Measurements from ENCODE around the gene ARHGAP8.

Gene ARHGAP8

DNA sequence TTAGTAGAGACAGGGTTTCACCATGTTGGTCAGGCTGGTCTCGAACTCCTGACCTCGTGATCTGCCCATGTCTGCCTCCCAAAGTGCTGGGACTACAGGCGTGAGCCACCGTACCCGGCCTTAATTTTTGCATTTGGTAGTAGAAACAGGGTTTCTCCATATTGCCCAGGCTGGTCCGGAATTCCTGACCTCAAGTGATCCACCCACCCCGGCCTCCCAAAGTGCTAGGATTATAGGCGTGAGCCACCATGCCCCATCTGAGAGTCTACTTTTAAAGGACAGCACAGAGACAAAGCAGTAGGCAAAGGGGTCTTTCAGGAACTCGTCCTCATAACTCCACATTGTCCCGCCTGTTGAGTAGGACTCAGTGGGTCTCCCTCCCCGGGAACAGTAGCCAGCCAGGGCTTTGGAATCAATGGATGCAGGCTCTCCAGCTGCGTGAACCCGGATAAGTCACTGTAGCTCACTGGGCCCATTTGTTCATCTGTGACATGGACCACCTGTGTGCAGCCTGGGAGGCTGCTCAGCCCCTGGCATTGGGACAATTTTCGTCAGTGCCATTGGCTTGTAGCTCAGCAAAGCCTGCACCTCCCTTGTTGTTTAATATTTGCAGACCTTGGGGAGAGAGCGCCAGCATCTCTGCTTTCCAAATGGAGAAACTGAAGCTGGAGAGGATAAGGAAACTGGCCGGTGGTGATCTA is 86.1 kb downstream of the ARHGAP8 start:
- H3K27ac ChIP-seq (ENCODE audit: low read length, poor library complexity, severe bottlenecking): no peak overlapping the region
- no peak overlapping the region for H2BK5ac ChIP-seq (ENCODE audit: low read depth, low read length, poor library complexity, severe bottlenecking)
- H3K4me1 ChIP-seq (ENCODE audit: control insufficient read depth, insufficient read depth, low read depth, low read length): no peaks in the 10 kb centered on the region
- no peak for DNase-seq
- peaks cover 6 to 43% of the 10 kb centered on the region in 2 experiments for H3K27me3 ChIP-seq (ENCODE audit: control insufficient read depth in 1 of 2, insufficient read depth in 1 of 2, low read length in 2 of 2)
- no peak overlapping the region for H3K18ac ChIP-seq (ENCODE audit: low read depth in 1 of 2, low read length in 2 of 2)
- no peaks in the 10 kb centered on the region for H3K36me3 ChIP-seq (ENCODE audit: control insufficient read depth in 1 of 2, insufficient read depth in 2 of 2, low read depth in 1 of 2, low read length in 2 of 2)
- H3K9me3 ChIP-seq (ENCODE audit: control insufficient read depth, low read length): peaks cover 15% of the 10 kb centered on the region
- H2BK120ac ChIP-seq (ENCODE audit: low read depth, low read length): no peak overlapping the region
- no peaks in the 10 kb centered on the region for H3K79me1 ChIP-seq (replicated peaks; ENCODE audit: low read length, poor library complexity, severe bottlenecking)
- no peak overlapping the region for H3K4me2 ChIP-seq (ENCODE audit: low read length, poor library complexity, severe bottlenecking)
- no peak overlapping the region for H2BK12ac ChIP-seq (ENCODE audit: low read length in 2 of 2)
- no peak overlapping the region for H4K8ac ChIP-seq (ENCODE audit: low read length)
- H2AK5ac ChIP-seq (ENCODE audit: low read length, severe bottlenecking): no peak overlapping the region
- no peak overlapping the region for H4K91ac ChIP-seq (ENCODE audit: low read length)
- no peak overlapping the region for H3K23ac ChIP-seq (ENCODE audit: low read length in 2 of 2)
- no peak overlapping the region for H2AFZ ChIP-seq (ENCODE audit: low read depth, low read length)
- H3K14ac ChIP-seq (ENCODE audit: low read length in 2 of 2): no peak overlapping the region
- H3K4me3 ChIP-seq (ENCODE audit: insufficient read depth in 1 of 2, low read depth in 1 of 2, low read length in 2 of 2): no peak overlapping the region
- 87% methylated on average over 16 of the region's 16 CpGs for WGBS
- no peak overlapping the region for H3K4ac ChIP-seq (ENCODE audit: low read depth in 1 of 2, low read length in 2 of 2)
- no peak overlapping the region for H3K9ac ChIP-seq (ENCODE audit: low read length)
- H2BK15ac ChIP-seq (ENCODE audit: low read depth, poor library complexity, severe bottlenecking): no peak overlapping the region

DNA sequence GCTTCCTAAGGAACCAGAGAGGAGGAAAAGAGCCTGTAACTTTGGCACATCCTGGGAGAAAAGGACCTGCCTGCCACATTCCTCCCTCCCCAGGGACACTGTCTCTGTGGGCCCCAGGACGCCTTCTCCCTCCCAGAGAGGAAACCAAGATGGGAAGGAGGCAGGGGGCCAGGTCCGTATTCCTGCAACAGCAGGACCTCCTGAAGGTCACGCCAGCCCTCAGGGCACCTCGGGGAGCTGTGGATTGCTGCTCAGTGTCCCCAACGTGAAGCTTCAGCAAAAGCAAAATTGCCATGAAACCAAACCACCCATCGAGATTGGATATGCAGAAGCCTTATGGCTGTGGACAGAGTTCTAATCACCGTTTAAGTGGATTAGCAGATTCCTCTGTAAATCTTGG is 86.7 kb downstream of the ARHGAP8 start:
- Histone ChIP-seq H3K14ac (ENCODE audit: low read length in 2 of 2) (no peak overlapping the region), H2BK12ac (ENCODE audit: low read length in 2 of 2) (no peak overlapping the region), H3K27ac (ENCODE audit: low read length, poor library complexity, severe bottlenecking) (no peak overlapping the region), H3K9me3 (ENCODE audit: control insufficient read depth, low read length) (peaks cover 10% of the 10 kb centered on the region), H3K23ac (ENCODE audit: low read length in 2 of 2) (no peak overlapping the region), H3K4me1 (ENCODE audit: control insufficient read depth, insufficient read depth, low read depth, low read length) (no peaks in the 10 kb centered on the region), H3K4me3 (ENCODE audit: insufficient read depth in 1 of 2, low read depth in 1 of 2, low read length in 2 of 2) (no peak overlapping the region), H2AFZ (ENCODE audit: low read depth, low read length) (no peak overlapping the region), H3K27me3 (ENCODE audit: control insufficient read depth in 1 of 2, insufficient read depth in 1 of 2, low read length in 2 of 2) (peaks cover 6 to 43% of the 10 kb centered on the region in 2 experiments), H2BK15ac (ENCODE audit: low read depth, poor library complexity, severe bottlenecking) (no peak overlapping the region), H3K36me3 (ENCODE audit: control insufficient read depth in 1 of 2, insufficient read depth in 2 of 2, low read depth in 1 of 2, low read length in 2 of 2) (no peaks in the 10 kb centered on the region), H3K9ac (ENCODE audit: low read length) (no peak overlapping the region), H4K8ac (ENCODE audit: low read length) (no peak overlapping the region), H2BK5ac (ENCODE audit: low read depth, low read length, poor library complexity, severe bottlenecking) (no peak overlapping the region), H3K79me1 (replicated peaks; ENCODE audit: low read length, poor library complexity, severe bottlenecking) (no peaks in the 10 kb centered on the region), H2BK120ac (ENCODE audit: low read depth, low read length) (no peak overlapping the region), H3K18ac (ENCODE audit: low read depth in 1 of 2, low read length in 2 of 2) (no peak overlapping the region), H3K4ac (ENCODE audit: low read depth in 1 of 2, low read length in 2 of 2) (no peak overlapping the region), H4K91ac (ENCODE audit: low read length) (no peak overlapping the region), H3K4me2 (ENCODE audit: low read length, poor library complexity, severe bottlenecking) (no peak overlapping the region), H2AK5ac (ENCODE audit: low read length, severe bottlenecking) (no peak overlapping the region)
- 71% methylated on average over 7 of the region's 7 CpGs for WGBS
- no peak for DNase-seq

DNA sequence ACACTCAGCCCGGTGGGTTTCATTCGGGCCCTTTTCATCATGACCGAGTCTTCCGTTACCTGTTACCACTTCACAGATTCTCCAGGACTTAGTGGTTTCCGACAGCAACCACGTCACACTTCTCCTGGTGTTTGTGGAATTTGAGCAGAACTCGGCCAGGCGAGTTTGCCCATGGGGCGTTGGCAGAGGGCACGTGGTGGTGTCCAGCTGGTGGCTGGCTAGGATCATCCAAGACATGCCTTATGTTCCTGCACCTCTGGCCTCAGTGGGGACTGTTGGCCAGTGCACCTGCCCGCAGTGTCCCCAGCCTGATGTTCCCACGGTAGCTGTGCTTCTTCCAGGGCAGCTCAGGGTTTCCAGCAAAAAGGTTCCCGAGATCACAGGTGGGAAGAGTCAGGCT is 87.3 kb downstream of the ARHGAP8 start:
- H3K36me3 ChIP-seq (ENCODE audit: control insufficient read depth in 1 of 2, insufficient read depth in 2 of 2, low read depth in 1 of 2, low read length in 2 of 2): no peaks in the 10 kb centered on the region
- H3K18ac ChIP-seq (ENCODE audit: low read depth in 1 of 2, low read length in 2 of 2): no peak overlapping the region
- H2BK12ac ChIP-seq (ENCODE audit: low read length in 2 of 2): no peak overlapping the region
- H4K8ac ChIP-seq (ENCODE audit: low read length): no peak overlapping the region
- H3K9me3 ChIP-seq (ENCODE audit: control insufficient read depth, low read length): peaks cover 9% of the 10 kb centered on the region
- no peak overlapping the region for H3K14ac ChIP-seq (ENCODE audit: low read length in 2 of 2)
- no peak overlapping the region for H3K4ac ChIP-seq (ENCODE audit: low read depth in 1 of 2, low read length in 2 of 2)
- H2BK15ac ChIP-seq (ENCODE audit: low read depth, poor library complexity, severe bottlenecking): no peak overlapping the region
- no peak overlapping the region for H2AFZ ChIP-seq (ENCODE audit: low read depth, low read length)
- H3K79me1 ChIP-seq (replicated peaks; ENCODE audit: low read length, poor library complexity, severe bottlenecking): no peaks in the 10 kb centered on the region
- H3K4me1 ChIP-seq (ENCODE audit: control insufficient read depth, insufficient read depth, low read depth, low read length): no peaks in the 10 kb centered on the region
- H3K27ac ChIP-seq (ENCODE audit: low read length, poor library complexity, severe bottlenecking): no peak overlapping the region
- no peak overlapping the region for H4K91ac ChIP-seq (ENCODE audit: low read length)
- no peak overlapping the region for H3K4me3 ChIP-seq (ENCODE audit: insufficient read depth in 1 of 2, low read depth in 1 of 2, low read length in 2 of 2)
- H3K4me2 ChIP-seq (ENCODE audit: low read length, poor library complexity, severe bottlenecking): no peak overlapping the region
- no peak overlapping the region for H3K9ac ChIP-seq (ENCODE audit: low read length)
- H3K23ac ChIP-seq (ENCODE audit: low read length in 2 of 2): no peak overlapping the region
- 84% methylated on average over 13 of the region's 13 CpGs for WGBS
- no peak overlapping the region for H2AK5ac ChIP-seq (ENCODE audit: low read length, severe bottlenecking)
- H2BK5ac ChIP-seq (ENCODE audit: low read depth, low read length, poor library complexity, severe bottlenecking): no peak overlapping the region
- peaks cover 6 to 43% of the 10 kb centered on the region in 2 experiments for H3K27me3 ChIP-seq (ENCODE audit: control insufficient read depth in 1 of 2, insufficient read depth in 1 of 2, low read length in 2 of 2)
- H2BK120ac ChIP-seq (ENCODE audit: low read depth, low read length): no peak overlapping the region
- no peak for DNase-seq

DNA sequence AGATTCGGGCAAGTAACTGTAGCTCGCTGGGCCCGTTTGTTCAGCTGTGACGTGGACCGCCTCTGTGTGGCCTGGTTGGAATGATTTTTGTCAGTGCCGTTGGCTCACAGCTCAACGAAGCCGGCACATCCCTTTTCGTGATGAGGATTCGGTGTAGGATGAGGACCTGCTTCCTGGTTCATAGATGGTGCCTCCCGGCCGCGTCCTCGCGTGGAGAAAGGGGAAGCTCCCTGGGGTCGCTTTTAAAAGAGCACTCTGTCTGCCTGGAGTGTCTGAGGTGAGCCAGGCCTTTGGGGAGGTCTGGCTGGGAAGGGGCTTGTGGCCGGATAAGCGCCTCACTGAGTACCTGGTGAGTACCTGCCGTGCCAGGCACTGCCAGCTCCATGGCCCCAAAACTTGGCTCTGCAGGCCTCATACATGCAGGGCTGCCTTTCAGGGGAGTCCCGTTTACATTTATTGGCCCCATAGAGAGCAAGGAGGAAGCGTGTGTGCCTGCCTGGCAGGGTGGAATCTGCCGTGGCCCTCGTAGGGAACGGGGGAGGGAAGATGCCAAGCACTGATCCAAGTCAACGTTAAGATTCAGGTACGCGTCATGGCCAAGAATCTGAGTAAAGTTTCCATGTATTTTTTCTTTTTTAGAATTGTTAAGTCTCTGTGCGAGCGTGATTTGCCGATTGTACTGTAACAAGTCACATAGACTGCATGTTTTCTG is 88.4 kb downstream of the ARHGAP8 start:
- Histone ChIP-seq H3K4me2 (ENCODE audit: low read length, poor library complexity, severe bottlenecking) (no peak overlapping the region), H2BK15ac (ENCODE audit: low read depth, poor library complexity, severe bottlenecking) (no peak overlapping the region), H3K27ac (ENCODE audit: low read length, poor library complexity, severe bottlenecking) (no peak overlapping the region), H2BK5ac (ENCODE audit: low read depth, low read length, poor library complexity, severe bottlenecking) (no peak overlapping the region), H4K91ac (ENCODE audit: low read length) (no peak overlapping the region), H3K36me3 (ENCODE audit: control insufficient read depth in 1 of 2, insufficient read depth in 2 of 2, low read depth in 1 of 2, low read length in 2 of 2) (no peaks in the 10 kb centered on the region), H2AFZ (ENCODE audit: low read depth, low read length) (no peak overlapping the region), H4K8ac (ENCODE audit: low read length) (no peak overlapping the region), H3K14ac (ENCODE audit: low read length in 2 of 2) (no peak overlapping the region), H3K4me1 (ENCODE audit: control insufficient read depth, insufficient read depth, low read depth, low read length) (no peaks in the 10 kb centered on the region), H3K9ac (ENCODE audit: low read length) (no peak overlapping the region), H2BK120ac (ENCODE audit: low read depth, low read length) (no peak overlapping the region), H2BK12ac (ENCODE audit: low read length in 2 of 2) (no peak overlapping the region), H3K9me3 (ENCODE audit: control insufficient read depth, low read length) (peaks cover 4% of the 10 kb centered on the region), H2AK5ac (ENCODE audit: low read length, severe bottlenecking) (no peak overlapping the region), H3K4me3 (ENCODE audit: insufficient read depth in 1 of 2, low read depth in 1 of 2, low read length in 2 of 2) (no peak overlapping the region), H3K18ac (ENCODE audit: low read depth in 1 of 2, low read length in 2 of 2) (no peak overlapping the region), H3K79me1 (replicated peaks; ENCODE audit: low read length, poor library complexity, severe bottlenecking) (no peaks in the 10 kb centered on the region), H3K23ac (ENCODE audit: low read length in 2 of 2) (no peak overlapping the region), H3K27me3 (ENCODE audit: control insufficient read depth in 1 of 2, insufficient read depth in 1 of 2, low read length in 2 of 2) (peaks cover 6 to 48% of the 10 kb centered on the region in 2 experiments), H3K4ac (ENCODE audit: low read depth in 1 of 2, low read length in 2 of 2) (no peak overlapping the region)
- DNase-seq: no peak
- 84% methylated on average over 30 of the region's 30 CpGs for WGBS

All from mesenchymal stem cell (in vitro differentiated cells and primary cell).